ENCODE data around the gene VAC14. TPM values are rescaled to one million over a fixed set of nuclear protein-coding genes. Genes with fewer than 3 reads are reported as not detected.

The VAC14 gene
- total RNA-seq, 2 experiments from 2014 or later = 23.0 to 23.6 TPM

- H3K9me3 ChIP-seq (ENCODE audit: control insufficient read depth in 1 of 2, insufficient read depth in 1 of 2, low read length in 2 of 2) = no peaks in the 10 kb centered on the region
- Mint-ChIP-seq H3K27me3 (no peaks in the 10 kb centered on the region), H3K9me3 (no peaks in the 10 kb centered on the region), H3K36me3 (ENCODE audit: low read depth) (no peaks in the 10 kb centered on the region), H3K27ac (no peak overlapping the region), H3K4me3 (no peak overlapping the region), H3K4me1 (ENCODE audit: low read depth) (peaks cover 4% of the 10 kb centered on the region)
- ChIA-PET CTCF (no interaction called here), POLR2A (no interaction called here)
- no peaks in the 10 kb centered on the region for H3K27me3 ChIP-seq (ENCODE audit: control insufficient read depth in 1 of 2, insufficient read depth in 2 of 2, low read length in 2 of 2)
- DNase-seq (no peak), ATAC-seq (ENCODE audit: poor library complexity) (no peak)
- H3K27ac ChIP-seq (ENCODE audit: low read depth in 1 of 2, low read length in 2 of 2) = no peak overlapping the region
- no peak for TF ChIP-seq CTCF (IDR thresholded peaks at IDR 0.05)
- no peak overlapping the region for H3K4me3 ChIP-seq (ENCODE audit: low read length)
- peaks cover 4% of the 10 kb centered on the region for H3K4me1 ChIP-seq (ENCODE audit: insufficient read depth, low read length)
- H3K36me3 ChIP-seq (ENCODE audit: insufficient read depth, low read length) = no peaks in the 10 kb centered on the region
- intact Hi-C loops (cut with DNase I, micrococcal nuclease) = loop anchor here (5.0 to 10.0 kb wide), 3 partner anchors 284 to 1257 kb away; no protein-coding TSS in a partner anchor
These were observed 149.4 kb downstream of the VAC14 start for GRCh38 chr16:70651524-70651923.

GRCh38 chr16:70650216-70650615 lies 150.7 kb downstream of the VAC14 start:
- Histone ChIP-seq H3K27ac (ENCODE audit: low read depth in 1 of 2, low read length in 2 of 2) (no peak overlapping the region), H3K4me3 (ENCODE audit: low read length) (no peak overlapping the region), H3K4me1 (ENCODE audit: insufficient read depth, low read length) (peaks cover 4% of the 10 kb centered on the region), H3K36me3 (ENCODE audit: insufficient read depth, low read length) (no peaks in the 10 kb centered on the region), H3K27me3 (ENCODE audit: control insufficient read depth in 1 of 2, insufficient read depth in 2 of 2, low read length in 2 of 2) (no peaks in the 10 kb centered on the region), H3K9me3 (ENCODE audit: control insufficient read depth in 1 of 2, insufficient read depth in 1 of 2, low read length in 2 of 2) (no peaks in the 10 kb centered on the region)
- no peaks in the 10 kb centered on the region for H3K9me3 Mint-ChIP-seq
- no peaks in the 10 kb centered on the region for H3K36me3 Mint-ChIP-seq (ENCODE audit: low read depth)
- no peak for DNase-seq
- no peak for ATAC-seq (ENCODE audit: poor library complexity)
- no peak overlapping the region for H3K27ac Mint-ChIP-seq
- intact Hi-C loops (cut with DNase I, micrococcal nuclease) = loop anchor here (5.0 to 10.0 kb wide), 3 partner anchors 283 to 1255 kb away; no protein-coding TSS in a partner anchor
- no peak overlapping the region for H3K4me3 Mint-ChIP-seq
- ChIA-PET CTCF (no interaction called here), POLR2A (no interaction called here)
- no peak for TF ChIP-seq CTCF (IDR thresholded peaks at IDR 0.05)
- no peaks in the 10 kb centered on the region for H3K27me3 Mint-ChIP-seq
- H3K4me1 Mint-ChIP-seq (ENCODE audit: low read depth) = peaks cover 4% of the 10 kb centered on the region

- peaks cover 4% of the 10 kb centered on the region for H3K4me1 ChIP-seq (ENCODE audit: insufficient read depth, low read length)
- Mint-ChIP-seq H3K9me3 (no peaks in the 10 kb centered on the region), H3K27me3 (no peaks in the 10 kb centered on the region), H3K27ac (no peak overlapping the region), H3K4me1 (ENCODE audit: low read depth) (peaks cover 4% of the 10 kb centered on the region), H3K4me3 (no peak overlapping the region), H3K36me3 (ENCODE audit: low read depth) (no peaks in the 10 kb centered on the region)
- H3K9me3 ChIP-seq (ENCODE audit: control insufficient read depth in 1 of 2, insufficient read depth in 1 of 2, low read length in 2 of 2) = no peaks in the 10 kb centered on the region
- intact Hi-C loops (cut with DNase I, micrococcal nuclease) = no loop called here
- no peak for ATAC-seq (ENCODE audit: poor library complexity)
- H3K27ac ChIP-seq (ENCODE audit: low read depth in 1 of 2, low read length in 2 of 2) = no peak overlapping the region
- CTCF ChIA-PET = no interaction called here
- TF ChIP-seq CTCF (IDR thresholded peaks at IDR 0.05) = no peak
- H3K27me3 ChIP-seq (ENCODE audit: control insufficient read depth in 1 of 2, insufficient read depth in 2 of 2, low read length in 2 of 2) = no peaks in the 10 kb centered on the region
- no peaks in the 10 kb centered on the region for H3K36me3 ChIP-seq (ENCODE audit: insufficient read depth, low read length)
- DNase-seq = no peak
- POLR2A ChIA-PET = no interaction called here
- no peak overlapping the region for H3K4me3 ChIP-seq (ENCODE audit: low read length)
These were observed 151.7 kb downstream of the VAC14 start for GRCh38 chr16:70649300-70649699.

All from CD4-positive, alpha-beta T cell (primary cell).